DOHH2 (cell line): ENCODE measurements around the gene KANK4.

Experiments used
- CTCF ChIP-seq: fragments of 200-600 bp; sonication (generic); IDR thresholded peaks from one replicate; pipeline ENCODE4 v1.5.1; 2014; ENCODE audit warnings: antibody characterized with exemption, mild to moderate bottlenecking, low read depth, low read length; ENCODE audit not compliant: poor library complexity, severe bottlenecking
- EZH2phosphoT487 ChIP-seq: fragments of 200-600 bp; sonication (generic); IDR thresholded peaks from 2 replicates; pipeline ENCODE4 v1.6.1; 2017; ENCODE audit warnings: borderline replicate concordance, mild to moderate bottlenecking, antibody characterized with exemption, low read length, moderate library complexity, mixed read lengths

DNA sequence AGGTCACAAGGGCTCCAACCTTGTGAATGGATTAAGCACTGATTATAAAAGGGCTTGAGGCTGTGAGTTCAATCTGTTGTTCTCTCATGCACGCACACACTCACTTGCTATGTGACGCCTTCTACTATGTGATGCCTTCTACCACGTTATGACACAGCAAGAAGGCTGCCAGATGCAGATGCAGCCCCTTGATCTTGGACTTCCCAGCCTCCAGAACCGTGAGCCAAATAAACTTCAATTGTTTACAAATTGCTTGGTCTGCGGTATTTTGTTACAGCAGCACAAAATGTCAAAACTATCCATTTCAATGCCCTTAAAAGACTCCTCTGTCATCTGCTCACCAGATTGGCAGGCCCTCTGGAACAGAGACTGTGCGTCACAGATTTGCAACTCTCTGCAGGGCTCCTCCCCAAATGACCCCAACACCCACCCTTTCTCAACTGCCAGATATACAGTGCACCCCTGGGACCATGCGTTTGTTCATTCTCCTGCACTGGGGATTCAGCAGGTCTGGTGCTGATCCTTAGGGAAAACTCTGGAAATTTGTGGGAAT, 47.8 kb upstream of the KANK4 start:
- TF ChIP-seq CTCF: no peak
- no peak for TF ChIP-seq EZH2phosphoT487
